Spinal cord (tissue), 10 donors: Measurements from ENCODE around the gene MSANTD4. TPM values are rescaled to one million over a fixed set of nuclear protein-coding genes. Genes with fewer than 3 reads are reported as not detected.

ENCODE experiments used
- DNase-seq, 6 donors: peaks; one replicate each; pipeline versions ENCODE4 v3.0.0 to v3.0.0-alpha.2; 2013 to 2015; ENCODE audit warnings: low spot score in 6 of 6, low read depth in 4 of 6
- H3K27ac ChIP-seq: one replicate; pipeline ENCODE4 v1.5.1; 2013; ENCODE audit warnings: low read depth, low read length, control low read depth
- H3K27me3 ChIP-seq: one replicate; pipeline ENCODE4 v1.6.1; 2013; ENCODE audit warnings: low read length; ENCODE audit not compliant: control insufficient read depth, insufficient read depth
- H3K36me3 ChIP-seq: one replicate; pipeline ENCODE4 v1.6.1; 2013; ENCODE audit warnings: low read length; ENCODE audit not compliant: control insufficient read depth, insufficient read depth
- H3K4me1 ChIP-seq: one replicate; pipeline ENCODE4 v1.6.1; 2013; ENCODE audit warnings: low read length; ENCODE audit not compliant: control insufficient read depth, insufficient read depth
- H3K4me3 ChIP-seq: one replicate; pipeline ENCODE4 v1.5.1; 2013; ENCODE audit warnings: low read depth, low read length, control low read depth
- H3K9me3 ChIP-seq: one replicate; pipeline ENCODE4 v1.6.1; 2013; ENCODE audit warnings: low read length; ENCODE audit not compliant: control insufficient read depth, insufficient read depth
- WGBS: methylation state at CpG from one replicate; pipeline ENCODE4 v1.1.5; 2013; ENCODE audit warnings: missing lambda C conversion rate; ENCODE audit not compliant: insufficient coverage; 5-methylcytosine and 5-hydroxymethylcytosine counted together
- polyA plus RNA-seq, 2 donors: library from polyadenylated mRNA; unstranded; fragments of 120-200 nt; gene quantifications; one replicate each; pipeline ENCODE4 v1.2.1, GENCODE V29; 2013; ENCODE audit not compliant: insufficient read length in 2 of 2
- small RNA-seq: library from RNA; depleted of rRNA; stranded (forward); fragments of <200 nt; gene quantifications from one replicate; pipeline ENCODE3, GENCODE V24; 2014; ENCODE audit warnings: low replicate concordance
- total RNA-seq, 2 donors: library from RNA; depleted of rRNA in 1 of 2; stranded (reverse); fragments of 120-200 nt in 1 of 2; fragments of >200 nt in 1 of 2; gene quantifications; one replicate each; pipeline versions ENCODE4 v1.2.3 to v1.2.4, GENCODE V29; 2013 to 2014
- donor health status: healthy.

MSANTD4 gene
- total and polyA plus RNA-seq, 4 donors: 23.6 to 46.5 (median 38.0) TPM

- no peaks in the 10 kb centered on the region for H3K9me3 ChIP-seq
- WGBS: no CpG with 5 or more reads among the region's 3 CpGs
- no peak overlapping the region for H3K27ac ChIP-seq
- no peaks in the 10 kb centered on the region for H3K4me1 ChIP-seq
- no peak overlapping the region for H3K4me3 ChIP-seq
- no peak for DNase-seq
- no peaks in the 10 kb centered on the region for H3K27me3 ChIP-seq
- H3K36me3 ChIP-seq: no peaks in the 10 kb centered on the region
These were observed 33.8 kb downstream of the MSANTD4 start for GRCh38 chr11:105988197-105988596.

- no peak overlapping the region for H3K27ac ChIP-seq
- H3K4me3 ChIP-seq: no peak overlapping the region
- H3K9me3 ChIP-seq: no peaks in the 10 kb centered on the region
- H3K36me3 ChIP-seq: no peaks in the 10 kb centered on the region
- DNase-seq: no peak
- H3K4me1 ChIP-seq: no peaks in the 10 kb centered on the region
- no peaks in the 10 kb centered on the region for H3K27me3 ChIP-seq
- 100% methylated on average over 2 of the region's 2 CpGs for WGBS
These were observed 35.5 kb downstream of the MSANTD4 start for GRCh38 chr11:105986554-105986953.

DNA sequence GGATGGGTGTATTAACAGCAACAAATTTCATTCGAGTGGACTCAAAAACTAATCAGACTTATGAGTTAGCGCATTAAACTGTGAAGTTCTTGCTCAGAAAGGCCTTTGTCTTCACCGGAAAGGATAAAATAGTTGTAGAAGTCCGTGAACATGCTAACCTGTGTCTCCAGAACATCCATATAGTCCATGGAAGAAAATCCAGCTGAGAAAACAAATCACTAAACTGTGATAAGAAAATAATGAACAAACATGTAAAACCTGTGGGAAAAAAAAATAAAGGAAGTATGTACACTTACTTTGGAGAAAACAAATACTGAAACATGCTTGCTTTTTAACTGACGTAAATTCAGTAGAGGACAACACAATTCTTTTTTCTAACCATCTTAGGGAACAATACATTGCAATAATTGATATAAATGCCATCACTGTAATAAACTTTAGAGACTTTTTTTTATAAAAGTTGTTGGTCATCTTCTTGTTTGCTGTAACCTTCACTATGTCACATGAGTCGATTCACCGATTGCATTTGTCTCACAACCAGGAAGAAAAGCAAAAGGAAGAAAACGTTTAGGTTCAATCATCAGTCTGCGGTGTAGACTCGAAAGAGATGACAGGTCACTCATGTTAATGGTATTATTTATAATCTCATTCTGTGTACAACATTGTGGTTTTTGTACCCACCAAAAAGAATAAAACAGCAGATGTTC is 41.9 kb downstream of the MSANTD4 start:
- Histone ChIP-seq H3K27me3 (no peaks in the 10 kb centered on the region), H3K4me1 (no peaks in the 10 kb centered on the region), H3K4me3 (no peak overlapping the region), H3K9me3 (no peaks in the 10 kb centered on the region), H3K36me3 (peaks cover 4% of the 10 kb centered on the region), H3K27ac (no peak overlapping the region)
- DNase-seq: no peak
- 100% methylated on average over 2 of the region's 10 CpGs for WGBS

DNA sequence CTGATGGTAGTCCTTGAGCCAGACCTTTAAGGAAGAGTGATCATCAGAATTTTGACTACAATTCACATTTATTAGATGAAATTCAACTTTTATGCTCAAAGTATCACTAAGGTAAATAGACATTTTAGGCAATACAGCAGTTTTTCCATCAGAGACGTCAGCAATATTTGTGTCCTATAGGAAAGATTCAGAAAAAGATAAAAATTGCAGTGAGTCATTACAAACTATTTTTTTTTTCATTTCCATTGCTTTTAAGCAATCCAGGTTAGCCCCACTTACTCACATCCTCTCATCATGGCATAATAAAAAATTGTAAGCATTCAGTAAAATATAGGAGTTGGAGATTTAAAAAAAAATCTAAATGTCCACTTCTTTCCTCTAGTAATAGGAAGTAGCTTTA is 46.9 kb downstream of the MSANTD4 start:
- Histone ChIP-seq H3K27me3 (no peaks in the 10 kb centered on the region), H3K36me3 (peaks cover 4% of the 10 kb centered on the region), H3K9me3 (no peaks in the 10 kb centered on the region), H3K4me1 (no peaks in the 10 kb centered on the region), H3K27ac (no peak overlapping the region), H3K4me3 (no peak overlapping the region)
- no CpG with 5 or more reads among the region's 1 CpG for WGBS
- no peak for DNase-seq

DNA sequence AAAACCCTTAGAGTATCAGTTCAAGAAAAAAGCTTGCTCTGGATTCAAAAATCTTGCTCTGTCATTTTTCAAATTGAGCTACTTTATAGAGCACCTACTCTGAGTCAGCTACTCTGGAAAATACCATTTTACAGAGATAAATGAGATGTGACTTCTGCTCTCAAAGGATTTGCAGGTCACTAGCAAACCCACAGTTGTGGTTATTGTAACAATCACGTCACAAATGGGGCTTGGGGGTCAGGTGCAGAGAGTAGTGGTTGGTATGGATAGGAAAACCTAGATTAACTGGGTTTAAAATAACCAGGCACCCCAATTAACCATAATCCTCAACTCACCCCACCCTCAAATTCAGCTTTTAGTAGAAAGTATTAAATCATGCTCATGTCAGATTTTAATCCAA is 52.3 kb downstream of the MSANTD4 start:
- Histone ChIP-seq H3K36me3 (no peaks in the 10 kb centered on the region), H3K4me1 (no peaks in the 10 kb centered on the region), H3K27ac (no peak overlapping the region), H3K27me3 (no peaks in the 10 kb centered on the region), H3K9me3 (no peaks in the 10 kb centered on the region), H3K4me3 (no peak overlapping the region)
- DNase-seq: no peak
- no CpG with 5 or more reads among the region's 1 CpG for WGBS

GRCh38 chr11:105968021-105968697 is 53.9 kb downstream of the MSANTD4 start:
- Histone ChIP-seq H3K4me1 (no peaks in the 10 kb centered on the region), H3K36me3 (no peaks in the 10 kb centered on the region), H3K27me3 (no peaks in the 10 kb centered on the region), H3K27ac (no peak overlapping the region), H3K9me3 (no peaks in the 10 kb centered on the region), H3K4me3 (no peak overlapping the region)
- no CpG with 5 or more reads among the region's 3 CpGs for WGBS
- DNase-seq: no peak

- 89% methylated on average over 18 of the region's 22 CpGs for WGBS
- no peak for DNase-seq
- Histone ChIP-seq H3K27me3 (no peaks in the 10 kb centered on the region), H3K9me3 (no peaks in the 10 kb centered on the region), H3K4me1 (no peaks in the 10 kb centered on the region), H3K27ac (no peak overlapping the region), H3K4me3 (no peak overlapping the region), H3K36me3 (no peaks in the 10 kb centered on the region)
These were observed 61.5 kb downstream of the MSANTD4 start for GRCh38 chr11:105960252-105961245.

Small RNA genes within 50 kb of the gene (small RNA-seq; reads per million reads assigned to genes)
- gene RNU6-277P: not detected

Other genes starting within 250 kb of the MSANTD4 start
- gene KBTBD3, start 55.1 kb upstream of the MSANTD4 start, total RNA-seq: 10 to 100 TPM in 1 of 2 donors, 1 to 10 TPM in 1; 9.9 to 33.1 TPM
- gene KBTBD3, start 55.1 kb upstream of the MSANTD4 start, polyA plus RNA-seq: 1 to 10 TPM; 9.5 to 10.0 TPM
- 100 to 1,000 TPM in 1 of 2 donors, 10 to 100 TPM in 1; 83.6 to 159 TPM for gene AASDHPPT, start 55.4 kb upstream of the MSANTD4 start, total RNA-seq
- 100 to 1,000 TPM; 128 to 172 TPM for gene AASDHPPT, start 55.4 kb upstream of the MSANTD4 start, polyA plus RNA-seq